ENCODE data around the gene CMTM8.

GRCh38 chr3:32301426-32301825 lies 62.9 kb downstream of the CMTM8 start:
- TF ChIP-seq CTCF (IDR thresholded peaks at IDR 0.05; ENCODE audit: low read depth, low read length) (no peak), EZH2phosphoT487 (IDR thresholded peaks at IDR 0.05; ENCODE audit: low read depth) (no peak)

Measured in OCI-LY3 (cell line).